SIG-M5 (cell line): ENCODE results near the gene TMEM229B.

Experiments
- DNase-seq: peaks from one replicate; lab custom pipeline; 2025; lab: John Stamatoyannopoulos, UW

Gene TMEM229B

GRCh38 chr14:67421356-67422224 is 66.9 kb downstream of the TMEM229B start:
- no peak for DNase-seq
